Colonic mucosa (tissue), 4 donors: Measurements from ENCODE around the gene OR2F1. TPM values are rescaled to one million over a fixed set of nuclear protein-coding genes. Genes with fewer than 3 reads are reported as not detected.

Experiments used
- DNase-seq: peaks from one replicate; pipeline ENCODE4 v3.0.0-alpha.2; 2020
- H3K27ac ChIP-seq: fragments of 200-600 bp; one replicate; pipeline ENCODE4 v1.8.0; 2021
- H3K27me3 ChIP-seq: fragments of 200-600 bp; one replicate; pipeline ENCODE4 v1.8.0; 2021
- H3K36me3 ChIP-seq: fragments of 200-600 bp; one replicate; pipeline ENCODE4 v1.8.0; 2021
- H3K4me1 ChIP-seq: fragments of 200-600 bp; one replicate; pipeline ENCODE4 v1.8.0; 2021; ENCODE audit warnings: mild to moderate bottlenecking
- H3K4me3 ChIP-seq: fragments of 200-600 bp; one replicate; pipeline ENCODE4 v1.8.0; 2021
- H3K9ac ChIP-seq, 2 donors: one replicate each; pipeline ENCODE4 v1.7.0; 2013; ENCODE audit warnings: control low read depth in 2 of 2, low read depth in 2 of 2, low read length in 2 of 2
- H3K9me3 ChIP-seq: fragments of 200-600 bp; one replicate; pipeline ENCODE4 v1.8.0; 2021
- intact Hi-C: fragments of 100-400 bp; cut with DNase I; formaldehyde crosslinking; loops from one replicate; pipeline ENCODE4 v1.14.1; 2022
- total RNA-seq, 2 donors: library from RNA; stranded (reverse); fragmentation: NEBNext Ultra II Directional in 1 of 2; extraction: Animal tissue kit (Norgen Biotek cat#: 25700) in 1 of 2; gene quantifications; one replicate each; pipeline ENCODE4 v1.2.1, GENCODE V29; 2021
- TF ChIP-seq, protein P1 (sequence below): fragments of 200-600 bp; IDR thresholded peaks from one replicate; pipeline ENCODE4 v1.8.0; 2022; ENCODE audit warnings: antibody characterized with exemption, mild to moderate bottlenecking
- donor health status: healthy.
- donor health status: DM: no; HTN: no; CAD: no.
- donor health status: DM: no; HTN: no; CAD: no.

The OR2F1 gene
- total RNA-seq, 2 donors from 2014 or later: not detected

GRCh38 chr7:143947111-143947510 lies 7.5 kb upstream of the OR2F1 start:
- intact Hi-C loops: no loop called here
- H3K27me3 ChIP-seq: no peaks in the 10 kb centered on the region
- TF ChIP-seq, protein P1, sequence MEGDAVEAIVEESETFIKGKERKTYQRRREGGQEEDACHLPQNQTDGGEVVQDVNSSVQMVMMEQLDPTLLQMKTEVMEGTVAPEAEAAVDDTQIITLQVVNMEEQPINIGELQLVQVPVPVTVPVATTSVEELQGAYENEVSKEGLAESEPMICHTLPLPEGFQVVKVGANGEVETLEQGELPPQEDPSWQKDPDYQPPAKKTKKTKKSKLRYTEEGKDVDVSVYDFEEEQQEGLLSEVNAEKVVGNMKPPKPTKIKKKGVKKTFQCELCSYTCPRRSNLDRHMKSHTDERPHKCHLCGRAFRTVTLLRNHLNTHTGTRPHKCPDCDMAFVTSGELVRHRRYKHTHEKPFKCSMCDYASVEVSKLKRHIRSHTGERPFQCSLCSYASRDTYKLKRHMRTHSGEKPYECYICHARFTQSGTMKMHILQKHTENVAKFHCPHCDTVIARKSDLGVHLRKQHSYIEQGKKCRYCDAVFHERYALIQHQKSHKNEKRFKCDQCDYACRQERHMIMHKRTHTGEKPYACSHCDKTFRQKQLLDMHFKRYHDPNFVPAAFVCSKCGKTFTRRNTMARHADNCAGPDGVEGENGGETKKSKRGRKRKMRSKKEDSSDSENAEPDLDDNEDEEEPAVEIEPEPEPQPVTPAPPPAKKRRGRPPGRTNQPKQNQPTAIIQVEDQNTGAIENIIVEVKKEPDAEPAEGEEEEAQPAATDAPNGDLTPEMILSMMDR: no peak
- no peak overlapping the region for H3K4me3 ChIP-seq
- no peaks in the 10 kb centered on the region for H3K36me3 ChIP-seq
- H3K9ac ChIP-seq: no peak overlapping the region
- no peaks in the 10 kb centered on the region for H3K9me3 ChIP-seq
- no peak overlapping the region for H3K27ac ChIP-seq
- no peak for DNase-seq
- no peaks in the 10 kb centered on the region for H3K4me1 ChIP-seq

DNA sequence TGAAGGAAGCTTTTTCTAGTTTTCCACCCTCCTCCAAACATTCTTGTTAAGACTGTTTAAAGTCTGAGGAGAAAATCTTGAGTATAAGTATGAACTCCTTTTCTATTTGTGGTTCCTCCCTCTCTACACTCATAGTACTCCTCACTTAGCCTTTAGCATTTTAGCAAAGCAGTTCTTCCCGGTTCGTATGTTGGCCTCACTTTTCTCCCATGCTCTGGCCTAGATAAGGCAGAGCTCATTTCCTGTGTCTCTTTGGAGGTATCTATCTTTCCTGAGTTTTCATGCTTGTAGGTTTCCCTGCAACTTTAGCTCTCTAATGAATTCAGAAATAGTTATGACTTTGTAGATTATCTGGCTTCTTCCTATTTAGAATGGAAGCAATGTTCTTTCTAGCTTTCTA lies 5.9 kb upstream of the OR2F1 start:
- Histone ChIP-seq H3K9me3 (no peaks in the 10 kb centered on the region), H3K4me3 (no peak overlapping the region), H3K36me3 (no peaks in the 10 kb centered on the region), H3K27ac (no peak overlapping the region), H3K27me3 (no peaks in the 10 kb centered on the region), H3K4me1 (no peaks in the 10 kb centered on the region), H3K9ac (no peak overlapping the region)
- no peak for DNase-seq
- intact Hi-C loops: no loop called here
- TF ChIP-seq, protein P1: no peak

DNA sequence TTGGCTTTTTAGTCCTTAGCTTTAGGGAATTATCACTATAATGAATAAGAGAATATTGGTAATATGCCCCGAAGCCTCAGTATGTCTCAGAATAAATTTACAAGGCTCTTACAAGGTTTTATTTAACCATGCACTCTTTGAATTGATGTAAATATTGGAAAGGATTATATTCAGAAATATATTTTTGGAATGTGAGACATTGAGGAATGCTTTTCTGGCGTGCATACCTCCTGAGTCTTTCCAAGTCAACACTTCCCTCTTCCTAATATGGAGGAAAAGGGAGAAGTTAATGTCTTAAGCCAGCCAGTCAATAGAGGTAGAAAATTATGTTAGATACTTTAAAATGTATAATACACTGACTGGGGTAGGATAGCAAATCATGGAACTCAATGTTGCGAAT lies 1.2 kb upstream of the OR2F1 start:
- H3K36me3 ChIP-seq: no peaks in the 10 kb centered on the region
- no peak for DNase-seq
- TF ChIP-seq, protein P1: no peak
- intact Hi-C loops: no loop called here
- H3K9me3 ChIP-seq: no peaks in the 10 kb centered on the region
- no peak overlapping the region for H3K27ac ChIP-seq
- H3K9ac ChIP-seq: no peak overlapping the region
- no peak overlapping the region for H3K4me3 ChIP-seq
- H3K4me1 ChIP-seq: no peaks in the 10 kb centered on the region
- no peaks in the 10 kb centered on the region for H3K27me3 ChIP-seq

GRCh38 chr7:143954135-143954534 lies 509 bp upstream of the OR2F1 start:
- Histone ChIP-seq H3K27me3 (no peaks in the 10 kb centered on the region), H3K9ac (no peak overlapping the region), H3K36me3 (no peaks in the 10 kb centered on the region), H3K4me1 (no peaks in the 10 kb centered on the region), H3K9me3 (no peaks in the 10 kb centered on the region), H3K4me3 (no peak overlapping the region), H3K27ac (no peak overlapping the region)
- intact Hi-C loops: no loop called here
- TF ChIP-seq, protein P1: no peak
- no peak for DNase-seq

DNA sequence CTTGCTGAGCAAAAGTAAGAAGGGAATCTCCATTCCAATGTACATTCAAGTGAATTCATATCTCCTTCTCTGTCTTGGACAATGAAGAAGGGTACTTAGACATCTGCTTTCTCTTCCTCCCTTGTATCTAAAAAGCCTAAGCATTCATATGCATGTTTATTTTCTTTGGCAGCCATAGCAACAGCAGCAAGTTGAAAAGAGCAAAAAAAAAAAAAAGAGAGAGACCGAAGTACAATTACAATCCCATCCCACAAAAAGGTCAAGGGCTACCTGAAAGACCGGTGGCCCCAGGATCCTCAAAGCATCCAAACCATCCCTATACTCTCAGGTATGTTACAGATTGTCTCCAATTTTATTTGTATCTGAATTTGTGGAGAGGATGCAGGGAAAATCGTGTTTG lies 4.1 kb downstream of the OR2F1 start:
- intact Hi-C loops: no loop called here
- H3K27ac ChIP-seq: no peak overlapping the region
- H3K36me3 ChIP-seq: no peaks in the 10 kb centered on the region
- H3K27me3 ChIP-seq: no peaks in the 10 kb centered on the region
- no peaks in the 10 kb centered on the region for H3K9me3 ChIP-seq
- no peak overlapping the region for H3K9ac ChIP-seq
- TF ChIP-seq, protein P1: no peak
- H3K4me1 ChIP-seq: no peaks in the 10 kb centered on the region
- DNase-seq: no peak
- no peak overlapping the region for H3K4me3 ChIP-seq
